Pulmonary artery endothelial cell (primary cell): ENCODE measurements around the gene FLRT3. TPM values are rescaled to one million over a fixed set of nuclear protein-coding genes. Genes with fewer than 3 reads are reported as not detected.

Source experiments
- DNase-seq: peaks from one replicate; pipeline ENCODE4 v3.0.0-alpha.2; 2011; ENCODE audit warnings: low read depth, low spot score
- total RNA-seq: library from RNA; depleted of rRNA; stranded (reverse); fragments of >200 nt; gene quantifications from 2 replicates; pipeline ENCODE4 v1.2.3, GENCODE V29; 2014

The FLRT3 gene
- total RNA-seq = 0.07 and 0.18 TPM in 2 replicates

- peak; percentile 63 for DNase-seq
Observed at GRCh38 chr20:14337400-14338171, at the start of gene FLRT3. TSS of gene FLRT3 (minus strand) at chr20:14337612. CDS start at chr20:14327506, 10,106 bp downstream.

- no peak for DNase-seq
Observed at GRCh38 chr20:14386726-14387125, 49.3 kb upstream of the FLRT3 start.

GRCh38 chr20:14385176-14385740 is 47.8 kb upstream of the FLRT3 start:
- no peak for DNase-seq

- no peak for DNase-seq
Observed at GRCh38 chr20:14384416-14385175, 47.2 kb upstream of the FLRT3 start.

- no peak for DNase-seq
Observed at GRCh38 chr20:14383335-14383734, 45.9 kb upstream of the FLRT3 start.

GRCh38 chr20:14378326-14378725 is 40.9 kb upstream of the FLRT3 start:
- no peak for DNase-seq

- DNase-seq = no peak
Observed at GRCh38 chr20:14375416-14375985, 38.1 kb upstream of the FLRT3 start.

- no peak for DNase-seq
Observed at GRCh38 chr20:14374196-14374595, 36.8 kb upstream of the FLRT3 start.

- no peak for DNase-seq
Observed at GRCh38 chr20:14361509-14362345, 24.3 kb upstream of the FLRT3 start.

- no peak for DNase-seq
Observed at GRCh38 chr20:14360416-14360815, 23.0 kb upstream of the FLRT3 start.

- no peak for DNase-seq
Observed at GRCh38 chr20:14355791-14356190, 18.4 kb upstream of the FLRT3 start.

- no peak for DNase-seq
Observed at GRCh38 chr20:14344746-14345145, 7.3 kb upstream of the FLRT3 start.

GRCh38 chr20:14343491-14344065 is 6.2 kb upstream of the FLRT3 start:
- no peak for DNase-seq

GRCh38 chr20:14342918-14343317 is 5.5 kb upstream of the FLRT3 start:
- no peak for DNase-seq

- DNase-seq = no peak
Observed at GRCh38 chr20:14341801-14342200, 4.4 kb upstream of the FLRT3 start.

- DNase-seq = no peak
Observed at GRCh38 chr20:14336686-14337085, 726 bp downstream of the FLRT3 start.

- no peak for DNase-seq
Observed at GRCh38 chr20:14335052-14335451, 2.4 kb downstream of the FLRT3 start.

- no peak for DNase-seq
Observed at GRCh38 chr20:14334306-14334930, 3.0 kb downstream of the FLRT3 start.

- DNase-seq = no peak
Observed at GRCh38 chr20:14333721-14334120, 3.7 kb downstream of the FLRT3 start.

GRCh38 chr20:14332866-14333265 is 4.5 kb downstream of the FLRT3 start:
- no peak for DNase-seq
